ENCODE measurements around the gene CDK11B. TPM values are rescaled to one million over a fixed set of nuclear protein-coding genes. Genes with fewer than 3 reads are reported as not detected.

CDK11B gene
- total RNA-seq, 1 experiment from 2014 or later = 30.1 TPM

DNA sequence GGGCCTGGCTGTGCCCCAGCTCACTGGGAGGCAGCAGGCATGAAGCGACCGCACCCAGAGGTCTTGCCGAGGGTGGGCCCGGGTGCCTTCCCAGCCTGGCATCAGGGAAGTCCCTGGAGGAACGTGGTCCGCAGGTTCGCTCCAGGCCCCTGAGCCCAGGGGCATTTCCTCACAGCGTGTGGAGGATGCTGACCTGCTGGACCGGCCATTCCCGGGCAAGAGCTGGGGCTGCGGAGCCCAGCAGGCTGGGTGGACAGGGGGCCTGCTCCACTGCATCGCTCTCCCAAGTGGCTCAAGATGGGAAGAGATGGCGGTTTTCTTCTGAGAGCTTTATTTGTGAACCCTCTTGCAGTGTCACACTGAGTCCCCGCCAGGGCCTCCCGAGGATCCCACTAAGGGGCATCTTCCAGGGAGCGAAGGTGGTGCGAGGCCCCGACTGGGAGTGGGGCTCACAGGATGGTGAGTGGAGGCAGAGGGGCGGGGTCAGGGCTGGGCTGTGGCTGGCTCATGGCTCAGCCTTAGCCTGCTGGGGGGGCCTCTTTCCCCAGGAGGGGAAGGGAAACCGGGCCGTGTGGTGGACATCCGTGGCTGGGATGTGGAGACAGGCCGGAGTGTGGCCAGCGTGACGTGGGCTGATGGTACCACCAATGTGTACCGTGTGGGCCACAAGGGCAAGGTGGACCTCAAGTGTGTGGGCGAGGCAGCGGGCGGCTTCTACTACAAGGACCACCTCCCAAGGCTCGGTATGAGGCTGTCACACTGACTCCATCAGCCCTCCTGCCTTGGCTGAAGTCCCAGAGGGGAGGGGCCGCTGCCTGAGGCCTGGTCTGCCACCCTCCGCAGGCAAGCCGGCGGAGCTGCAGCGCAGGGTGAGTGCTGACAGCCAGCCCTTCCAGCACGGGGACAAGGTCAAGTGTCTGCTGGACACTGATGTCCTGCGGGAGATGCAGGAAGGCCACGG lies 34.1 kb downstream of the CDK11B start:
- Histone ChIP-seq H3K18ac (ENCODE audit: insufficient read length, low read depth, low read length) (no peak overlapping the region), H3K4me1 (ENCODE audit: insufficient read depth, low read length) (no peaks in the 10 kb centered on the region), H3K14ac (ENCODE audit: insufficient read depth, low read length) (no peak overlapping the region), H3K79me1 (ENCODE audit: insufficient read depth, low read depth, low read length, poor library complexity, severe bottlenecking) (no peaks in the 10 kb centered on the region), H3K23ac (ENCODE audit: insufficient read length, low read depth, low read length) (no peak overlapping the region), H4K20me1 (ENCODE audit: control insufficient read depth, insufficient read depth, insufficient read length) (no peaks in the 10 kb centered on the region), H3K27ac (ENCODE audit: insufficient read length, low read depth, low read length) (no peak overlapping the region), H2BK15ac (ENCODE audit: low read depth, low read length) (no peak overlapping the region), H3K9ac (ENCODE audit: extremely low read depth, insufficient read length, low read length) (no peak overlapping the region), H4K5ac (ENCODE audit: insufficient read length, low read depth, low read length) (no peak overlapping the region), H2BK12ac (ENCODE audit: insufficient read length, low read depth, low read length) (no peak overlapping the region), H4K91ac (ENCODE audit: insufficient read length, low read depth, low read length) (no peak overlapping the region), H3K79me2 (ENCODE audit: insufficient read depth, low read length) (no peaks in the 10 kb centered on the region), H3K27me3 (ENCODE audit: insufficient read depth, low read length) (no peaks in the 10 kb centered on the region), H2BK20ac (ENCODE audit: low read depth, low read length, poor library complexity, severe bottlenecking) (no peak overlapping the region), H2AK5ac (ENCODE audit: insufficient read length, low read length) (no peak overlapping the region), H2BK5ac (ENCODE audit: insufficient read length, low read length) (no peak overlapping the region), H3T11ph (ENCODE audit: low read length) (no peak overlapping the region), H3K4me2 (ENCODE audit: insufficient read depth, insufficient read length, low read length) (no peak overlapping the region), H3K23me2 (ENCODE audit: insufficient read length, low read depth, low read length, poor library complexity, severe bottlenecking) (no peaks in the 10 kb centered on the region), H2BK120ac (ENCODE audit: low read depth, low read length, poor library complexity, severe bottlenecking) (no peak overlapping the region), H2AFZ (ENCODE audit: low read length) (no peak overlapping the region), H4K8ac (replicated peaks; ENCODE audit: insufficient read length, low read depth, low read length) (no peak overlapping the region), H3K4ac (ENCODE audit: low read depth, low read length) (no peak overlapping the region), H3K56ac (ENCODE audit: insufficient read length, low read depth, low read length) (no peak overlapping the region), H3K9me3 (ENCODE audit: control insufficient read depth, low read depth, low read length) (no peaks in the 10 kb centered on the region)
- no peaks in the 10 kb centered on the region for H3K9me3 Mint-ChIP-seq
- H3K4me1 Mint-ChIP-seq = no peaks in the 10 kb centered on the region
- TF ChIP-seq, protein P1, sequence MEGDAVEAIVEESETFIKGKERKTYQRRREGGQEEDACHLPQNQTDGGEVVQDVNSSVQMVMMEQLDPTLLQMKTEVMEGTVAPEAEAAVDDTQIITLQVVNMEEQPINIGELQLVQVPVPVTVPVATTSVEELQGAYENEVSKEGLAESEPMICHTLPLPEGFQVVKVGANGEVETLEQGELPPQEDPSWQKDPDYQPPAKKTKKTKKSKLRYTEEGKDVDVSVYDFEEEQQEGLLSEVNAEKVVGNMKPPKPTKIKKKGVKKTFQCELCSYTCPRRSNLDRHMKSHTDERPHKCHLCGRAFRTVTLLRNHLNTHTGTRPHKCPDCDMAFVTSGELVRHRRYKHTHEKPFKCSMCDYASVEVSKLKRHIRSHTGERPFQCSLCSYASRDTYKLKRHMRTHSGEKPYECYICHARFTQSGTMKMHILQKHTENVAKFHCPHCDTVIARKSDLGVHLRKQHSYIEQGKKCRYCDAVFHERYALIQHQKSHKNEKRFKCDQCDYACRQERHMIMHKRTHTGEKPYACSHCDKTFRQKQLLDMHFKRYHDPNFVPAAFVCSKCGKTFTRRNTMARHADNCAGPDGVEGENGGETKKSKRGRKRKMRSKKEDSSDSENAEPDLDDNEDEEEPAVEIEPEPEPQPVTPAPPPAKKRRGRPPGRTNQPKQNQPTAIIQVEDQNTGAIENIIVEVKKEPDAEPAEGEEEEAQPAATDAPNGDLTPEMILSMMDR (conservative IDR thresholded peaks at IDR 0.05) = no peak
- H3K4me3 Mint-ChIP-seq = no peak overlapping the region
- H3K27me3 Mint-ChIP-seq (ENCODE audit: low read depth) = no peaks in the 10 kb centered on the region; the same call in 1 of the 2 replicates
- DNase-seq = no peak
- H3K27ac Mint-ChIP-seq = no peak overlapping the region
- peaks cover 0 to 2% (median 0%) of the 10 kb centered on the region in 3 experiments; a peak in 1 of 7 replicates for H3K36me3 Mint-ChIP-seq (ENCODE audit: insufficient read depth in 1 of 3, low read depth in 3 of 3)
- no CpG with 5 or more reads among the region's 38 CpGs for WGBS (ENCODE audit: extremely low coverage, insufficient read length, low lambda C conversion rate)

All from H9 (cell line).